Measurements from ENCODE around the gene LOX. TPM values are rescaled to one million over a fixed set of nuclear protein-coding genes. Genes with fewer than 3 reads are reported as not detected.
A peak's percentile ranks its signal among the peaks of the same experiment; 100 is the strongest.

Gene LOX, protein sequence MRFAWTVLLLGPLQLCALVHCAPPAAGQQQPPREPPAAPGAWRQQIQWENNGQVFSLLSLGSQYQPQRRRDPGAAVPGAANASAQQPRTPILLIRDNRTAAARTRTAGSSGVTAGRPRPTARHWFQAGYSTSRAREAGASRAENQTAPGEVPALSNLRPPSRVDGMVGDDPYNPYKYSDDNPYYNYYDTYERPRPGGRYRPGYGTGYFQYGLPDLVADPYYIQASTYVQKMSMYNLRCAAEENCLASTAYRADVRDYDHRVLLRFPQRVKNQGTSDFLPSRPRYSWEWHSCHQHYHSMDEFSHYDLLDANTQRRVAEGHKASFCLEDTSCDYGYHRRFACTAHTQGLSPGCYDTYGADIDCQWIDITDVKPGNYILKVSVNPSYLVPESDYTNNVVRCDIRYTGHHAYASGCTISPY
- total RNA-seq (2014; rRNA removed; shearing (Covaris generic)) = 418 and 440 TPM in 2 replicates
- polyA plus RNA-seq (2016; fragmentation: Nextera tagmentation; extraction: Ambion mirVana) = 1,207 and 1,226 TPM in 2 replicates

DNA sequence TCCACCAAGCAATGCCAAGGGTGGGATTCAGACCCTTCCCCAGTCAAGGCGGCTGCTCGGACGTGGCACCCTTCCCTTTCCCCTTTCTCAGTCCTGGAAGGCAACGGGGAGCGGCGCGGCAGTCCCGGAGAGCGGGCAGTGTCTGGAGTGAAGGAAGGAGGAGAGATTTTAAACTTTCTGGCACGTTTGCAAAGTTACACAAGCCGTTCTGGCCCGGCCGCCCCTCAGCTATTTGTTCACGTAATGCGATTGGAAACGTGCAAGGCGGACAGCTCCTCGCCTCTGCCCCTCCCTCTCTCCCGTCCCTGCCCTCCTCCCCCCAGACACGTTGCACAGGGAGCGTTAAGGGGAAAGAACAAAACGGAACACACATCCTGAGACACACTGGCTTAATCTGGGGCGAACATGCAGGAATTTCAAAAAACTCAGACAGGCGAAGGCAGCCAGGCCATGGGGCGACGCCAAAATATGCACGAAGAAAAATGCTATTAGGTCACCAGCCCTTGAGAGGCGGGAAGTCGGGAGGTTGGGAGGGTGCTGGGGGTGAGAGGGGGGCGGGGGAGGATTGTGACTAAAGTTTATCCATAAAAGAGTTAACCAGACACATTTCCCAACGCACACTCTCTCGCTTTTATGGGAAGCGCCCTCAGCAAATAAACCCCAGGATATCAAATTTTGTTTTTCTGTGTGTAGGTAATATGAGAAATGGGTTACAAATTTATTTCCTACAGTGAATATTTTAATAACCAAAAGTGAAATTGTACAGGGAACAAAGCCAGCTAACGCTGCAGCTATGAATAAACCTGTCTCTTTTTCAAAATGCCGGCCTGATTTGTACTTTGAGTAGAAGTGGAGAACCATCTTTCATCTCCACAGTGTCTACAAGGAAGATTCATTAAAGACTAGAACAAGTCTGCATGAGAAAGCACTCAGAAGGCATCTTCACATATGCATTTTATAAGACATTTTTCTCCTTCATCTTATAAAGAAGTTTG lies at the start of gene LOX:
Gene LOX (minus strand): TSS at position 144 of the 995 bp plus-strand sequence. CDS start 274 bp downstream, outside the sequence.
- peaks cover 42% of the 10 kb centered on the region for H3K79me2 ChIP-seq (ENCODE audit: insufficient read depth)
- peak within 1 kb of the TSS; percentile 94 for H3K4me3 ChIP-seq
- H2AFZ ChIP-seq = peak within 1 kb of the TSS; percentile 56
- TF ChIP-seq EZH2 (IDR thresholded peaks at IDR 0.05; ENCODE audit: insufficient read depth, poor library complexity, severe bottlenecking) = no peak
- no peak for TF ChIP-seq EZH2phosphoT487 (IDR thresholded peaks at IDR 0.05; ENCODE audit: insufficient read depth, low read depth)
- H3K27me3 ChIP-seq (replicated peaks; ENCODE audit: insufficient read depth) = no peaks in the 10 kb centered on the region
- no peaks in the 10 kb centered on the region for H3K9me2 ChIP-seq (ENCODE audit: insufficient read depth)
- H3K9ac ChIP-seq = peak within 1 kb of the TSS; percentile 97
- H3F3A ChIP-seq (ENCODE audit: insufficient read depth) = peaks cover 57% of the 10 kb centered on the region
- peak within 1 kb of the TSS; percentile 96 for H3K27ac ChIP-seq
- in situ Hi-C loops (cut with MboI) = no loop called here
- H4K20me1 ChIP-seq (ENCODE audit: insufficient read depth) = peaks cover 8% of the 10 kb centered on the region; the same call in 1 of the 2 replicates
- no peaks in the 10 kb centered on the region for H3K9me3 ChIP-seq (ENCODE audit: low read depth)
- WGBS, 2 experiments (ENCODE audit: low coverage in 1 of 2, low lambda C conversion rate in 2 of 2, missing lambda C conversion rate in 2 of 2) = 0 to 1% methylated on average over 32 to 35 of the region's 35 CpGs
- H3K4me1 ChIP-seq (ENCODE audit: insufficient read depth) = peaks cover 43% of the 10 kb centered on the region
- DNase-seq = peak; percentile 98
- peak within 1 kb of the TSS; percentile 96 for H3K4me2 ChIP-seq (ENCODE audit: unreplicated experiment)
- peaks cover 28% of the 10 kb centered on the region for H3K36me3 ChIP-seq (ENCODE audit: low read depth)

DNA sequence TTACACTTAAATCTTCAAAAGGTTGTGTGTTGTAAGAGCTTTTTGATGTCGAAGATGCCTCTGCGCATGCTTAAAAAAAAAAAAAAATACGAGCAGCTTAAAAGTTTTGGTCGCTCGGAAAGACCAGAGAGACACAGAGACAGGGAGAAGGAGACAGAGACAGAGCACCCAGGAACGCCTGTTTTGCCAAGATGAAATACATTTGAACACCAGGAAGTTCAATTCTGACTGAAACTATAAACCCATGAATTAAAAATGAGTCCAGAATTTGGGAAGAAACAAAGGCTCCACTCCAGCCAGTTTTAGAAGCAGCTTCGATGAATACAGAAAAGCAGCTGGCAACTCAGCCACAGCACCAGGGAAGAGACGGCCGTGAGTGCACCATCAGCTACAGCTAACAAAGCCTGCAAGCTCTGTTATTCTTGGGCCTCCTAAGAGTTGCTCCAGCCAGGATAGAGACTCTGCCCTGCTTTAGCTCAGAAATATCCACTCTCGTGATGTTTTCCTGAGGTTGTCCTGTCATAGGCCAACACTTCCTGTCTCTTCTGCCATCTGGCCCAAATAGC lies 48.8 kb upstream of the LOX start:
- TF ChIP-seq EZH2 (IDR thresholded peaks at IDR 0.05; ENCODE audit: insufficient read depth, poor library complexity, severe bottlenecking) = no peak
- TF ChIP-seq EZH2phosphoT487 (IDR thresholded peaks at IDR 0.05; ENCODE audit: insufficient read depth, low read depth) = no peak
- H3K36me3 ChIP-seq (ENCODE audit: low read depth) = no peaks in the 10 kb centered on the region
- H3K9me2 ChIP-seq (ENCODE audit: insufficient read depth) = no peaks in the 10 kb centered on the region
- H3K4me3 ChIP-seq = peak overlapping the region; percentile 57
- no peaks in the 10 kb centered on the region for H4K20me1 ChIP-seq (ENCODE audit: insufficient read depth)
- H3K79me2 ChIP-seq (ENCODE audit: insufficient read depth) = no peaks in the 10 kb centered on the region
- H3K27ac ChIP-seq = peak overlapping the region; percentile 93
- in situ Hi-C loops (cut with MboI) = no loop called here
- peak; percentile 70 for DNase-seq
- peaks cover 49% of the 10 kb centered on the region for H3K4me1 ChIP-seq (ENCODE audit: insufficient read depth)
- no peaks in the 10 kb centered on the region for H3K9me3 ChIP-seq (ENCODE audit: low read depth)
- H3K9ac ChIP-seq = peak overlapping the region; percentile 85
- H3K4me2 ChIP-seq (ENCODE audit: unreplicated experiment) = peak overlapping the region; percentile 84
- H2AFZ ChIP-seq = peak overlapping the region; percentile 86
- peaks cover 36% of the 10 kb centered on the region for H3F3A ChIP-seq (ENCODE audit: insufficient read depth)
- WGBS, 2 experiments (ENCODE audit: low coverage in 1 of 2, low lambda C conversion rate in 2 of 2, missing lambda C conversion rate in 2 of 2) = 3 to 4% methylated on average over 10 of the region's 10 CpGs
- H3K27me3 ChIP-seq (replicated peaks; ENCODE audit: insufficient read depth) = no peaks in the 10 kb centered on the region

DNA sequence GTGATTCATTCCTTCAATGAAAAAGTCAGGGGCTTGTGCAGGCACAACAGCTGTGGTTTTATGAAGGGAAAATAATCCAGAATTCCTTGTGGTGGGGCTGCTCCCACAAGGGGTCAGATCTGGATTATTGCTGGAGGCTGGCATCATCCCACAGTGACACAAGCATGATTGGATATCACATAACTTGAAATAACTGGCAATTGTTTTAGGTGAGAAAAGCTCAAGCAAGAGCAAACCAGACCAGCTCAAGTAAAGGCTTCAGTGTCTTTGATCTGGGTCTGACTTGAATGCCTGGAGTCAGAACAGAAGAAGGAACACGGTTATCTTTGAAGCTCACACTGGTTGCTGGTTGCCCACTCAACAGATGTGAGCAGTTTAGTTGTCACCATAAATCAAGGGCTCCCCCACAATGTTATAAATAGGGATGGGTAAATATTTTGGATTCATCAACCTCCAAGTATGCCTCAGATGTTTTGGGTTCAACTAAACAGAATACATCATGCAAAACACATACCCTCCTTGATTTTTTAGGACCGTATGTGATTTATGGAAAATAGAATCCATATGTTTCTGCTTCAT lies 48.2 kb upstream of the LOX start:
- Histone ChIP-seq H3K79me2 (ENCODE audit: insufficient read depth) (no peaks in the 10 kb centered on the region), H3K9me3 (ENCODE audit: low read depth) (no peaks in the 10 kb centered on the region), H3K27me3 (replicated peaks; ENCODE audit: insufficient read depth) (no peaks in the 10 kb centered on the region), H3F3A (ENCODE audit: insufficient read depth) (peaks cover 41% of the 10 kb centered on the region), H3K9ac (peak overlapping the region; percentile 85), H2AFZ (peak overlapping the region; percentile 86), H3K4me1 (ENCODE audit: insufficient read depth) (peaks cover 54% of the 10 kb centered on the region), H3K4me3 (peak overlapping the region; percentile 57), H3K27ac (peak overlapping the region; percentile 93), H3K9me2 (ENCODE audit: insufficient read depth) (no peaks in the 10 kb centered on the region), H3K4me2 (ENCODE audit: unreplicated experiment) (peak overlapping the region; percentile 84), H4K20me1 (ENCODE audit: insufficient read depth) (no peaks in the 10 kb centered on the region), H3K36me3 (ENCODE audit: low read depth) (no peaks in the 10 kb centered on the region)
- in situ Hi-C loops (cut with MboI) = no loop called here
- peak; percentile 71 for DNase-seq
- TF ChIP-seq EZH2 (IDR thresholded peaks at IDR 0.05; ENCODE audit: insufficient read depth, poor library complexity, severe bottlenecking) (no peak), EZH2phosphoT487 (IDR thresholded peaks at IDR 0.05; ENCODE audit: insufficient read depth, low read depth) (no peak)
- WGBS, 2 experiments (ENCODE audit: low coverage in 1 of 2, low lambda C conversion rate in 2 of 2, missing lambda C conversion rate in 2 of 2) = 0 to 2% methylated on average over 2 of the region's 2 CpGs

Measured in GM23248 (cell line).